SK-N-MC (cell line): ENCODE results near the gene ASCC1.

Experiments used
- EZH2 ChIP-seq: fragments of 200-600 bp; sonication (generic); IDR thresholded peaks from one replicate; pipeline ENCODE4 v1.6.1; 2017; ENCODE audit warnings: antibody characterized with exemption
- FOXP2 ChIP-seq: optimal IDR thresholded peaks from 2 replicates; pipeline ENCODE3; 2011; ENCODE audit warnings: mild to moderate bottlenecking, moderate library complexity; ENCODE audit not compliant: insufficient read depth; ENCODE audit errors: extremely low read length, control extremely low read depth
- POLR2AphosphoS5 ChIP-seq: IDR thresholded peaks from 2 replicates; pipeline ENCODE4 v1.6.1; 2012; ENCODE audit warnings: mild to moderate bottlenecking, low read depth, low read length, borderline replicate concordance

DNA sequence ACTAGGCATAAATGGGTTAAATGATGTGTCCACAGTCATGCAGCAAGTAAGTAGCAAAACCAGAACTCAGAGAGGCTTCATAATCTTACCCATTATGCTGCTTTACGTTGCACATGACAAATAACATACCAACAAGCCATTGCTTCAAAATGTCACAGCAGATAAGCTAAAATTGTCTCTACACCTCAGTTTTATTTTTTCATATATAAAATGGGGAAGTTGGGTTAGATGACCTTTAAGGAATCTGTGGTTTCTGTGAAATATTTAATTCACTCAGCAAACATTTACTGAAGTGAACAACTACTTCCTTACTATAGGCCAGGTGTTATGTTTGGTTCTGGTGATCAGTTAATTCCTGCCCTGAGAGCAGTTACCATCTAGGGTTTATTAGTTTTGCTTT, 2.2 kb upstream of the ASCC1 start:
- TF ChIP-seq POLR2AphosphoS5 (no peak), EZH2 (no peak), FOXP2 (no peak)
